ENCODE results near the gene KRT73.
"Not testable (repeated sequence)": the region's sequence is repeated elsewhere in the genome, so short reads cannot be mapped to it uniquely, and the experiment has no call there.

The KRT73 gene

DNA sequence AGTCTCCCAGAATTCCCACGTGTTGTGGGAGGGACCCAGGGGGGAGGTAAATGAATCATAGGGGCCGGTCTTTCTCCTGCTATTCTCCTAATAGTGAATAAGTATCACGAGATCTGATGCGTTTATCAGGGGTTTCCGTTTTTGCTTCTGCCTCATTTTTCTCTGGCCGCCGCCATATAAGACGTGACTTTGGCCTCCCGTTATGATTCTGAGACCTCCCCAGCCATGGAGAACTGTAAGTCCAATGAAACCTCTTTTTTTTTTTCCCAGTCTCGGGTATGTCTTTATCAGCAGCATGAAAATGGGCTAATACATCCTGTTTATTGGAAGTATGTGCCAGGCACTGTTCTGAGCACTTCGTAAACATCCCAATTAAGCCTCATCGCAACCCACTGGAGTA lies 17.9 kb downstream of the KRT73 start:
- DNase-seq (ENCODE audit: low read depth): no peak

- DNase-seq (ENCODE audit: low read depth): no peak
These were observed 18.3 kb downstream of the KRT73 start for GRCh38 chr12:52600071-52600470.

DNA sequence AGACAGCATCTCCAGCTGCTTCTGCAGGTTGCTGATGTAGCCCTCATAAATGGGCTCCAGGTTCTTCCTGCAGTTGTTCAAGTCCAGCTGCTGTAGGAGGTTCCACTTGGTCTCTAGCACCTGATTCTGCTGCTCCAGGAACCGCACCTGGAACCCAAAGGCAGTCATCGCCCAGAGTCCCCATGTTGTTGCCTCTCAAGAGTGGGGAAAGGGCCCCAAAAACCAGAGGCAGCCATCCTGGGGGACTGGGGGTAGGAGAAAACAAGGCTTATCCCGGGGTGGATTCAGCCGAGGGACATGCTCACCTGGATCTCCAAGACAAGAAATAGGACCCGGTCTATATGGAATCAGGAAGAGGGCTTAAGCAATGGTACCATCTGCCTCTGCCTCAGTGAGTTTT lies 19.4 kb downstream of the KRT73 start:
- no peak for DNase-seq (ENCODE audit: low read depth)

DNA sequence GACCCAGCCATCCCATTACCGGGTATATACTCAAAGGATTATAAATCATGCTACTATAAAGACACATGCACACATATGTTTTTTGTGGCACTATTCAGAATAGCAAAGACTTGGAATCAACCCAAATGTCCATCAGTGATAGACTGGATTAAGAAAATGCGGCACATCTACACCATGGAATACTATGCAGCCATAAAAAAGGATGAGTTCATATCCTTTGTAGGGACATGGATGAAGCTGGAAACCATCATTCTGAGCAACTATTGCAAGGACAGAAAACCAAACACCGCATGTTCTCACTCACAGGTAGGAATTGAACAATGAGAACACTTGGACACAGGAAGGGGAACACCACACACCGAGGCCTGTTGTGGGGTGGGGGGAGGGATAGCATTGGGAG lies 24.1 kb downstream of the KRT73 start:
- DNase-seq (ENCODE audit: low read depth): not testable (repeated sequence)

- DNase-seq (ENCODE audit: low read depth): no peak
These were observed 26.8 kb downstream of the KRT73 start for GRCh38 chr12:52591521-52591920.

- DNase-seq (ENCODE audit: low read depth): no peak
These were observed 28.3 kb downstream of the KRT73 start for GRCh38 chr12:52590021-52590420.

- no peak for DNase-seq (ENCODE audit: low read depth)
These were observed 30.8 kb downstream of the KRT73 start for GRCh38 chr12:52587563-52587962.

DNA sequence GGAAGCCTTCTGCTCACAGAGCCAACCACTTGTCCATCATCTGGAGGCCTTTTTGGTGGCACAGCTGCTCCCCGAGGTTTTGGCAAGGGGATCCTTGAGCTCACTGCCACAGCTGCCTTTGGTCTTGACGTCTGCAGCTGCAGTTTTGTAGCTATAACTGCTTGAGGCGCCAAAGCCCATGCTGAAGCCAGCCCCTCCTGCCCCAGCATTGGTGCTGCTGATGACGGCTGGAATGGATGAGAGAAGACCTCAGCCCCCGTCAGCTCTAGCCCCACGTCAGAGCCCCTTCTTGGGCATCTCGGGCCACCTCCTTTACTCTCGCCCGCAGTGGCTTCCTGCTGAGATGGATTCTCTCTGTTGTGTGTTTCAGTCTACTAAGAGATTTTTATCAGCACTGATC lies 32.4 kb downstream of the KRT73 start:
- DNase-seq (ENCODE audit: low read depth): peak; percentile 38

DNA sequence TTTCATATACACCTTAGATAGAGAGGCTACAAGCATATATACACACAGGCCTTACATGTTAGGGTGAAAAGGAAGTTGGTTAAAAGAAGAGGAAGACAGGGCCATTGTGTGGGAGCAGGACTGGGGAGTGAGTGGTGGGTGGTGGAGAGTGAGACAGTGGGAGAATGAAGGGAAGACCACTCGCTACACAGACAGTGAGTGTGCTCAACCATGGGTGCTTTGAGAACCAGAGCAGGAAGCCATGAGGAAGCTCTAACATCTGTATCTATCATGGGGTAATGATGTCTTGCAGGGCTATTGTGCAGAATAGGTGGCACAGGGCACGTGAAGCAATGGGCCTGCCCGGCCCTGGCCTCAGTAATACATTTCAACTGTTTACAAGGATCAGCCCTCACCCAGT lies 33.3 kb downstream of the KRT73 start:
- DNase-seq (ENCODE audit: low read depth): no peak

DNA sequence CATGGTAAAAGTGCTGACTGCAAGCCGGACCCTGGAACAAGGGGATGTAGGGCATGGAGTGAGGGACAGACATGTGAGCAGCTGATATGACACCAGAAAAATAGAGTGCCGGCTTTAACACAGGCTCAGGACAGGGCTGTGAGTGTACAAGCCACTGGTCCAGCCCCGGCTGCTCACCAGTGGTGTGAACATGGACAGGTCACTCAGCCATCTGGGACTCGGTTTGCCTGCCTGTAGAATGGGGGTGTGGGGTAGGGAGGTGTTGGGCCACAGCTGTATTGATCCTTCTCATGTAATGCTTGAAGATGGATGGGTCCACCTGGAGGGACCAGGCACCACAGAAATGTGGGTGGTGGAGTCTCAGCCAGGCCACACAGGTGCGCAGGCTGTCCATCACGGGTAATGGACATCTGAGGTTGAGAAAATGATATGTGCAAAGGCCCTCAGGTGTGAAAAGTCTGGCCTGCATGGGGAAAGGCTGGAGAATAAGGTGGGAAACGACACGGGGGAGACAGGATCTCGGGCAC lies 34.1 kb downstream of the KRT73 start:
- DNase-seq (ENCODE audit: low read depth): no peak

- DNase-seq (ENCODE audit: low read depth): peak; percentile 30
These were observed 35.3 kb downstream of the KRT73 start for GRCh38 chr12:52582971-52583456.

DNA sequence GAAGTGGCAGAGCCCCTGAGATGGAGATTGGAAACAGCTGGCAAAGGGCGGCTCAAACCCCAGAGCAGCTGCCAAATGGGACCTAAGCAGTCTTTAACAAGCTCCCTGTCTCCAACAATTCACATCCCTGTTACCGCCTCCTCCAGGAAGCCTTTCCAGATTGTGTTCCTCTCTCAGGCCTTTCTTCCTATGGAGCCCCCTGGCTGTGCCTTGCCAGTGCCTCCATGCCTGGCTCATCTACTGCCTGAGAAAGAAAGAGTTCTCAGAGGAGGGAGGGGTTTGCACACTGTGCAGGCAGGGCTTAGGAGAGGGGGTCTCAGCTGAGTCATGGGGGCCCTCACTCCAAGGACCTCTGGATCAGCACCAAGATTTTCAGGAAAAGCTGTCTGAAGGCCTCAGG lies 35.9 kb downstream of the KRT73 start:
- no peak for DNase-seq (ENCODE audit: low read depth)

DNA sequence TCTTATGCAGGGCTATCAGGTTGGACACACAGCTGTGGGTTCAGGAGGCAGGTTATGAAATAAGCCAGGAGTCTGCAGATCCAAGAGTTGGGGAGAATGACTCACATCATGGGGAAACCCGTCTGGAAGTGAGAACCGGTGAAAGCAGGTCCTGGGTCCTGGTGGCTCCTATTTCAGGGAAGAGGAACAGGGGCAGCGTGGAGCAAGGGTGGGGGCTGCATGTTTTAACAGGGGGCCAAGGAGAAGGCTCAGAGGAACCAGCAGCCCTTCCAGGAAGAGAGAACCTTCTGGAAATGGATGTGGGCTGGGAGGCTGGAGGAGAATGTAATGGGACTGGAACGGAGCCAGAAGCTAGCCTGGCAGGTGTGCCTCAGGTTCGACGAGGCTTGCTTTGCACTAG lies 36.9 kb downstream of the KRT73 start:
- DNase-seq (ENCODE audit: low read depth): no peak

GRCh38 chr12:52581066-52581465 lies 37.3 kb downstream of the KRT73 start:
- no peak for DNase-seq (ENCODE audit: low read depth)

GRCh38 chr12:52580496-52580895 lies 37.9 kb downstream of the KRT73 start:
- no peak for DNase-seq (ENCODE audit: low read depth)

GRCh38 chr12:52579468-52580465 lies 38.6 kb downstream of the KRT73 start:
- no peak for DNase-seq (ENCODE audit: low read depth)

- no peak for DNase-seq (ENCODE audit: low read depth)
These were observed 39.9 kb downstream of the KRT73 start for GRCh38 chr12:52578469-52578868.

DNA sequence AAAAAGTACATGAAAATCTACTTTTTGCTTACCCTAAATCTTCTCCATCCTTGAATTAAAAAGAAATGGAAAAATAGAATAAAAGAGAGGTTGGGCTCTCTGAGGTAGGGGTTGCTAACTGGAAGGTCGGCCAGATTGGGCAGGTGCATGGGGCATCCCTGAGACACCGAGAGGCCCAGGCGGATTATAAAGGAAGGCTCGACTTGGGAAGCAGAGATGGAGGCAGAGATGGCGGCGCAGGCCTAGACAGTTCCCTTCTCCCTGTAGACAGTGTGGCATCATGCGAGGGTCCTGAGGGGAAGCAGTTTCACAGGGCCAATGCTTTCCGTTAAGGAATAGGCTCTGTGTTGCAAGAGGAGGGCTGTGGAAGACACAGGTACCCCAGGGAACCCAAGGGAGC lies 41.0 kb downstream of the KRT73 start:
- DNase-seq (ENCODE audit: low read depth): no peak

DNA sequence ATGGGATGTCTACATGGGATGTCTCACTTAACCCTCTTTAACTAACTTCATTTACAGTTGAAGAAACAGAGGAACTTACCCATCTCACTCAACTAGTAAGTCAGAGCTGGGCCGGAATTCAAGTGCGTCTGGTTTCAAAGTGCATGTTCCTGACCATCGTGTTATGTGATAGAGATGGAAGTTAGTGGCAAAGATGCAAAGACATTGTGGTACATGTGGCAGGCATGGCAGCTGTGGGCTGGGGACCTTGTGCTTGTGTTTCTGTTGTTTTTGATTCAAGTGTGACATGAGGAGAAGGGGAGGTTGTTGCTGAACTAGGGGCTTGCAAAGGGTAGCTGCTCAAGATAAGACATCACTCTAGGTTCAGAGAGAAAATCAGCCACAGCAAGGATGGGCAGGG lies 42.4 kb downstream of the KRT73 start:
- DNase-seq (ENCODE audit: low read depth): no peak

- no peak for DNase-seq (ENCODE audit: low read depth)
These were observed 43.1 kb downstream of the KRT73 start for GRCh38 chr12:52575256-52575655.

DNA sequence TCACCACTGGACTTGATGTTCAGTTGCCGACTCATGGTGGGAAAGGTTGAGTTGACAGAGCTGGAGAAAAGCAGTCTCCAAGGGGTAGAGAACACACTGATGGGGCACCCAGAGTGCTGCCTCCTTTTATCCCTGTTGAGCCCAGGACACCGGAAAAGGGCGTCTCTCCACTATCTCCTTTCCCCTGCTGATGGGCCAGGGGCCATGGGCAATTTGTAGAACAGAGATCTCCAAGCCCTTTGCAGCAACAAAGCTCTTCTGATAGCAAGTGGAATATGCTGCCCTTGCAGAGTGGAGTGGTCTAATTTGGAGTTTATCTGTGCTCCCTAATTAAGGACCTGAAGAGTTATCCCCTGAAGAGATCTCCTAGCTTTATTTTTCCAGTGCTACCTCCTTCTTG lies 44.6 kb downstream of the KRT73 start, which contains the start of gene KRT74:
Gene KRT74 (minus strand): TSS at position 101 of the 400 bp plus-strand sequence. CDS start 66 bp downstream, at position 35.
- DNase-seq (ENCODE audit: low read depth): no peak

GRCh38 chr12:52573306-52573705 lies 45.1 kb downstream of the KRT73 start:
- DNase-seq (ENCODE audit: low read depth): no peak

DNA sequence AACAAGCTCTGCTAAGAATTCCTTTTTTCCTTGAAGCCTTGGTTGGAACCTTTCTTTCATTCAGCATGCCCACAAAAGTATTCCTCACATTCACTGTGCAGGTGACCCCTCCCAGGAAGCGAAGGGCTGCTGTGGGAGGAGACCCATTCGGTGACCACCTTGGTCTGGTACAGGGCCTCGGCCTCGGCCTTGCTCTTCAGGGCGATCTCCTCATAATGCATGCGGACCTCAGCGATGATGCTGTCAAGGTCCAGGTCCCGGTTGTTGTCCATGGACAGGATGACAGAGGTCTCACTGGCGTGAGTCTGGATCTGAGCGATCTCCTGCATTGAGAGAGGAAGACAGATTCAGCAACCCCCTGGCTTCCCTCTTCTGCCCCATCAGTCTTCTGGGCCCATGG lies 47.8 kb downstream of the KRT73 start:
- no peak for DNase-seq (ENCODE audit: low read depth)
